Measurements from ENCODE around the gene SDC1. TPM values are rescaled to one million over a fixed set of nuclear protein-coding genes. Genes with fewer than 3 reads are reported as not detected.

SDC1 gene
- total RNA-seq, 1 experiment from 2014 or later = 306 TPM

DNA sequence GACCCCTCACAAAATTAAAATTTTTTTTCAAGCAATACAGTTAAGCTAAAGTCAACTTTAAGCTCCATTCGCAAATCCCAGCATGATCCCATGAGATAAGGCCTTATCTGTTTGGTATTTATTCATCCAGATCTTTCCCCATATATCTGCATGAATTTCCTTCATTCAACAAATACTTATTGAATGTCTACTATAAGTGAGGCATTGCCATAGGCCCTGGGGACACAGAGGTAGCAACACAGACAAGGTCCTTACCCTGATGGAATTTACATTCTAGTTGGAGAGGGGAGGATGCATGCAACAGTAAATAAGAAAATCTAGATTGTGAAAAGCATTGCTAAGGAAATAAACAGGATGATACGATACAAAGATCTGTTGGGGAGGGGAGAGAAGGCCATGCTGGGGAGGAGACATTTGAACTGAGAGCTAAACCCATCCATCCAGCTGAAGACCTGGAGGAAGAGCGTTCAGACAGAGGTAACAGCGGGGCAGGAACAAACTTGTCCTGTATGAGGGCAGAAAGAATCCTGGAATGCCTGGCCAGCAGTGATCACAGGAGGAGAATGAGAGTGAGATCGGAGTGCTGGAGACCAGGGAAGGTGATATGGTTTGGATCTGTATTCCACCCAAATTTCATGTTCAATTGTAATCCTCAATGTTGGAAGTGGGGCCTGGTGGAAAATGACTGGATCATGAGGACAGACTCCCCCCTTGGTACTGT is 71.6 kb downstream of the SDC1 start:
- no peak for DNase-seq (ENCODE audit: low read depth)

GRCh38 chr2:20150806-20151571 is 73.9 kb downstream of the SDC1 start:
- DNase-seq (ENCODE audit: low read depth) = no peak

Small RNA genes lying within 50 kb of the gene (small RNA-seq; reads per million reads assigned to genes)
- gene RN7SL140P (not detected), gene RNU6-961P (not detected), gene RNU7-113P (not detected)

Other genes starting within 250 kb of the SDC1 start
- gene WDR35, start 235.0 kb downstream of the SDC1 start, total RNA-seq (2014; rRNA removed; shearing (Covaris generic)) = 7.6 and 10.4 TPM in 2 replicates
- gene MATN3, start 212.5 kb downstream of the SDC1 start, total RNA-seq (2014; rRNA removed; shearing (Covaris generic)) = 0.07 and 0.47 TPM in 2 replicates
- gene LAPTM4A, start 173.5 kb downstream of the SDC1 start, total RNA-seq (2014; rRNA removed; shearing (Covaris generic)) = 21.3 and 36.6 TPM in 2 replicates
- gene PUM2, start 125.7 kb upstream of the SDC1 start, total RNA-seq (2014; rRNA removed; shearing (Covaris generic)) = 18.7 and 35.1 TPM in 2 replicates
- 102 and 107 TPM in 2 replicates for gene RHOB, start 221.9 kb upstream of the SDC1 start, total RNA-seq (2014; rRNA removed; shearing (Covaris generic))

Data from HT1080 (cell line).